Measurements from ENCODE around the gene ORC2.
"Not testable (repeated sequence)": the region's sequence is repeated elsewhere in the genome, so short reads cannot be mapped to it uniquely, and the experiment has no call there.

Gene ORC2

DNA sequence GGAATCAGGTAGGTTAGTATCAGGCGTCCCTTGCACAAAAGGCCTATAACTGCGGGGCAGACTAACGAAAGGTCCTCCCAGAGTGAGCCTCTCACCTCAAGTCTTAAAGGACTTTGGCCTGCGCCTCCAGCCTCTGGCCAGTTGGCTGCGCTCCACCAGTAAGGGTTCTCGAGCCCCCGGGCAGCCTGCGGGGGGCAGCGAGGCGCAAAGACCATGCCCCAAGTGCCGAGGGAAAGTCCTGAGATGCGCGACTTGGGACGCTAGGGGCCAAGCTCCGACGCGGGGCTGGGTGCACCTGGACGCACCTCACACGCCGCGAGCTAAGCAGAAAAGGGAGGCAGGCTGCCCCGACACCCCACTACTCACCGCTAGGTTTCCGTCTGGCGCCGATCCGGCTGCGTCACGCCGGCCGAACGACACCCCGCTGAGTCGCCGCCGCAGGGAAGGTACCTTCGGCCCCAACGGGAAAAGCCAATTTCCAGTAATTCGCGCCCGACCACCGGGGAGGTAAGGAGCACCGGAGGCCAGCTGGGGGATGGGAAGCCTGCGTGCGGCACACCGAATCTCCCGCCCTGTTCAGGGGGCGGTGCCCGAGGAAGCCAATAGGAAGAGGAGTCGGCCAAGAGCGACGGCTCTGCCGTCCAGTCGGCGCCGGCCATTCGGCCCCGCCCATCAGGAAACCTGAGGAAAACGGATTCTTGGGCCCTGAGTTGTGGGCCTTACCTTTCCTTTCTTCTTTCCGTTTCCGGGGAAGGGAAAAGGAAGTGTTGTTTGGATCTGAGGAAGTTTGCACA is at the start of gene ORC2:
Gene ORC2, minus strand, starts transcription at position 537 of the 794 bp plus-strand sequence. CDS start 5,537 bp downstream, outside the sequence.
- peak; percentile 82 to 87 for DNase-seq

GRCh38 chr2:201008296-201008829 is 44.9 kb upstream of the ORC2 start:
- no peak for DNase-seq

DNA sequence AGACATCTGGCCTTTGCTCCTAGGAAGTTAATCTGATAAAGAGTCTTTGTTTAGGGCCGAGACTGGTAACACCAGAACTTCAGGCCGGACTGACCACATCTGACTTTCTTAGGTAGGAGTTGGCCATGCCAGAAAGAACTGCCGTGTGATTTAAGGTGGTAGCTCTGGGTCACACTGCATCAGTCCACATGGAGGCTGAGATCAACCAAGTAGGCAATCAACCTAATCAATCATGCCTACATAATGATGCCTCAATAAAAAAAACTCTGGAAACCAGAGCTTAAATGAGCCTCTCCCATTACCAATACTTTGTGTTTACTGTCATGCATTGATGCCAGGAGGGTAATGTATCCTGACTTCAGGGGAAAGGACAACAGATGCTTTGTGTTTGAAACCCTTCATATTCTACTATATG is 44.1 kb upstream of the ORC2 start:
- DNase-seq, result no peak

GRCh38 chr2:201006704-201007103 is 43.2 kb upstream of the ORC2 start:
- no peak for DNase-seq

GRCh38 chr2:201004370-201004769 is 40.9 kb upstream of the ORC2 start:
- DNase-seq, result no peak

DNA sequence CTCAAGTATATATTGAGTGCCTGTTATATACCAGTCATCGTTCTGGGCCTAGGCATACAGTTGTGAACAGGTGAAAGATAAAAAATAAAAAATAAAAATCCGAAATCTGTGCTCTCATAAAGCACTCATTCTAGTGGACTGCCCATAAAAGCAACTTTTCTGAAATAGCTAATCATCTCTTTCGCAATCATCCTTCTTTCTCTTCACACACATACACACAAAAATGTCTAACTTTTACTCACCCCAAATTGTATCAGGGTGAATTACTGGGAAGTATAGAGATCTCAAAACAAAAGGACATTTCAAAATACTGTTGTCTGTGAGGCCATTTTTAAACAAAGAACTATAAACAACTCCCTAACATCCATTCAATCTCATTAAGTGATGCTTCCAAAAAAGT is 29.6 kb upstream of the ORC2 start:
- peak in 1 of 2 experiments; percentile 4 for DNase-seq

GRCh38 chr2:200987137-200987536 is 23.7 kb upstream of the ORC2 start:
- no peak for DNase-seq

DNA sequence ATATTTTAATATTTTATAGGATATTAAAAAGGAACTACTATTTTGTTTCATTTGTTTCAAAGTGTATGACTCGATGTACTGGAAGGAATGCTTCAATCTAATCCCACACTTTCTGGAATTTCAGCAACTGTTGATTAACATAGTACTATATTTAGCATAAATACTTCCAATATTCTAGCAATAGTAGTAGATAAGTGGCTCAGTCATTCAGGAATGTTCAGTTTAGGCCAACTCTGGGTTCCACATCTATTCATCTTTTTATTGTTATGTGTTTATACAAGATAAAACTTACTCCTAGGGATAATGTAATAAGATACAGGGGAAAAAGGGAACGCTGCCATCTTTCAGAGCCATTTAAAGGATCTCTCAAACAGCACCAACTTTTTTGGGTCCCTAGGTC is 22.3 kb upstream of the ORC2 start:
- DNase-seq, result no peak

DNA sequence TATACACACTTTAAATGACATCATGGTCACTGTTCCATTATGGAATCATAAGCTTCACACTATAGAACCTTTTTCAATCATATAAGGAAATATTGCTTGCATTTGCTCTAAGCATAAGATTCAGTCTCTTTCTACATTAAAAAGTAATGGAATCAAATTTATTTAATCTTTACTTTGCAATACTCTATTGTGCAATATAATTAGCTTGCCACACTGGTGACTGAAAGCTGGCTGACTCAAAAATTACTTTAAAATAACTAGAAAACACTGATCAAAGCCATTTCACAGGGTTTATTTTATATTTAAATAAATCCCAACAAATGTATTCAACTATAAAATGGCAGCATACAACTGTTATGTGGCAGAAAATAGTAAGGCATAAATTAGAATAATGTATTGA is 13.2 kb upstream of the ORC2 start:
- no peak for DNase-seq

DNA sequence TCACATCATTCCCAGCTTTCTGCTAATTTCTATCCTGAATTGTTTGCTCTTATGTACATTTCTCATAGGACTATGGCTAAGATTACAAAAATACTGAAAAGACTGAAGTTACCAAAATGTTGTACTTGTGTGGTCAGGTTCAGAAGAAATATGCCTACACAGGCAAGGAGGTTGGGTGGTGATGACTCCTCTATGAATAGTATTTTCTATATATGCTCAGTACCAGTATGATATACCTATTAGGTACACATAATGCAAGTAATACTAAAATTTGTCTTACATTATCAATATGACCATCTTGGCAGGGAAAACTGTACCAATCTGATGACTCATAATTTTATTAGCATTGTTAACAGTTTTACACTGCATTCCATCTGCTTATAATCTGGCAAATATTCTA is 12.2 kb upstream of the ORC2 start:
- no peak for DNase-seq

DNA sequence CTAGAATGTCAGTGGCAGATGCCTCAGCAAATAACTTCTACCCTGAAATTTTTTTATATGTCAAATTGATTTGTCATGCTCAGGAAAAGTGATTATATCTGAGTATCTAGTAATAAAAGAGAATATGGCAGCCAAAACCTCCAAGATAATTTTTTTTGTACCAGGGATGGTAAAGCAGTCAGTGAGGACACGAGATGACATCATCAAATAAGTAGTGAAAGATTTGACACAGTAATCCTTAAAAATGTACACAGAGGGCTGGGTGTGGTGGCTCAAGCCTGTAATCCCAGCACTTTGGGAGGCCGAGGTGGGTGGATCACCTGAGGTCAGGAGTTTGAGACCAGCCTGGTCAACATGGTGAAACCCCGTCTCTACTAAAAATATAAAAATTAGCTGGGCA is 6.6 kb upstream of the ORC2 start:
- not testable (repeated sequence) for DNase-seq

GRCh38 chr2:200968735-200969134 is 5.3 kb upstream of the ORC2 start:
- DNase-seq, result no peak

DNA sequence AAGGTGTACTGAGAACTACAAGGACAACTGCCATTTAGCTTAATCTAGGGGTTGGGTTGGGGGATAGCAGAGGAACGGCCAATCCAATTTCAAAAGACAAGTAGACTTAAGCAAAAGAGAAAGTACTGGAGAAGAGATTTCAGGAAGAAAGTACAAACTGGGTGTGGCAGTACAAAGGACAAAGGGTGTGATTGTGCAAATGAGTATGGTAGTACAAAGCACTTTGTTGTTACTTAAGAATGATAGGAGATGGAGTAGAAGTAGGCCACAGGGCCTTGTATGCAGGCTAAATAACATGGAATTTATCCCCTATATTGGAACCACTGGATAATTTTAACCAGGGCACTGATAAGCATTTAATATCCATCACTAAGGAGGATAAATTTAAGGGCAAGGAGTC is 4.7 kb upstream of the ORC2 start:
- DNase-seq, result no peak

DNA sequence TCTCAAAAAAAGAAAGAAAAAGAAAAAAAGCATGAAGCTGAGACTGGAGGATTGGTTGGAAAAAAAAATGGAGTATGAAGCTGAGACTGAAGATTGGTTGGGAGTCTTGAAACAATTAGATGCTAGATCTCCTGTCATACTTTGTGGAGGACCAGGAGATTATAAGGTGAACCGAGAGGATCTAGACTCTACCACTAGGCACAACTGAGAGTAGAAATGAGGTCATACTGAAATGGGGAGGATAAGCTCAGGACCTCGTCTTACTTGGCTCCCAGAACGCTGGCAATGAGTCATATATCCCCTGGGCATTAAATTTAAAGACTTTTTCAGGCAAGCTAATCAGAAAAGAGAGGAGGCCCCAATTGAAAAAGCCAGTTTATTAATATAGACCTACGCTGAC is 3.3 kb upstream of the ORC2 start:
- no peak for DNase-seq

DNA sequence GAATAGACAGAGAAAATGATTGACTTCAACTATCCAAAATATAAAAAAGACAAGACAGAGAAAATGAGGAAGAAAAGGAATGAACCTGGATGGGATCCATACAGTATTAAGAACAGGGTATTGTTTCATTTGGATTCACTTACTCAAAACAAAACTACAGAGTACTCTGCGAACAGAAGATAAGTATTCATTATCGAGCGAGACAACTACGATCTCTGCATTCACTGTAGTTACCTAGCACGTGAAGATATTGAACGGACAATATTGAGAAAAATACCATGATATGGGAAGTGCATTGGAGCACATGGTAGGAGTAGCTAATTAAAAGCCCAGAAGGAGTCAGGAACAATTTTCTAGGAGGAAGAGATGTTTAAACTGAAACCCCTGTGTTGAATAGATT is 1.0 kb upstream of the ORC2 start:
- no peak for DNase-seq

DNA sequence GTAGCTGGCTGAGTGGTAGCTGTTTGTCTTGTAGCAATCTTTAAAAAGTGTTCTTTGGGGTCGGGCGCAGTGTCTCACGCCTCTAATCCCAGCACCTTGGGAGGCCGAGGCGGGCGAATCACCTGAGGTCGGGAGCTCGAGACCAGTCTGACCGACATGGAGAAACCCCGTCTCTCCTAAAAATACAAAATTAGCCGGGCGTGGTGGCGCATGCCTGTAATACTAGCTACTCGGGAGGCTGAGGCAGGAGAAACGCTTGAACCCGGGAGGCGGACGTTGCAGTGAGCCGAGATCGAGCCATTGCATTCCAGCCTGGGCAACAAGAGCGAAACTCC is 425 bp upstream of the ORC2 start:
- DNase-seq, result not testable (repeated sequence)

DNA sequence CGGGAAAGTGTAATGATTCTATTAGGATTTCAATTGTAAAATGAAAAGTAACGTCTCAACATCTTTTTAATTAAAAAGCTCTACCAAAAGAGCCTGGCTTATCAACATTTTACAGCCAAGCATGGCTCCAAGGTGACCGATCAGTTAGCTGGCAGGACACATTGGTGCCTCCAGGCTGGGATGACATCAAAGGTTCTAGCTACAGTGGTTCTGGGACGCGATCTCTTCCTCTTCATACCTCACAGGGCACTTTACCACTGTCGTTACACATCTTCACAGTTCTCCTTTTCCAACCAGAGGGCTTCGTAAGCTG is 693 bp downstream of the ORC2 start:
- DNase-seq, result no peak

DNA sequence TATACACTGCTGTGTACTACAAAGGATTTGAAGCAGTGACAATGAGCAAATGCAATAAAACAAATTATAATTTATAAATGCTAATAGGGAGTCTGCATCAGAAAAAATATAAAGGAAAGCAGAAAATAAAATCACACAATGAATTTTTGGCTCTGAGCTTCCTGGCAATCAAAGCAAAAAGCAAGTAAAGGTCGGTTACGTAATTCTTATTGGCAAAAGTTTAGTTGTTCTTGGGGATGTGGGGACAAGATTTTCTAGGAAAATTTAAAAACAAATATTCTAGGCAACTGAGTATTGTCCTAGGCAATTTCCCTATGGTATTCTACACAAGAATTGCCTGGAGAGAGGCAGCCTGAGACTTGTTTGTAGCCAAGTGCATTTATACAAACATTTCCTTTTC is 1.8 kb downstream of the ORC2 start:
- no peak for DNase-seq

DNA sequence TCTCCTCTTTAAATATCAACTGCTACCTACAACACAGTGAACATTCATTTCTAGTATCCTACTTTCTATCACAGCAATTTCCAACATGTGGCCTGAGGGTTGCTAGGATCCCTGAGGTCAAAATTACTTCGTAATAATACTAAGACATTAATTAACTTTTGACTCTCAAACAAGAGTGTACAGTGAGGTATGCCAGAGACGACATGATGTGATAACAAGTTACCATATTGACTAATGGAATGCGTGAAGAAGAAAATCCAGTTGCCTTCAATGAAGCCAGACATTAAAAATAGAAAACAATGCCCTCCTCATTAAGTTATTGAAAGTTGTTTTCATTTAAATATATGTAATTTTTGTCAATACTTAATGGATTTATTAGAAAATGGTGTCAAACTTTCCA is 13.1 kb downstream of the ORC2 start:
- no peak for DNase-seq

DNA sequence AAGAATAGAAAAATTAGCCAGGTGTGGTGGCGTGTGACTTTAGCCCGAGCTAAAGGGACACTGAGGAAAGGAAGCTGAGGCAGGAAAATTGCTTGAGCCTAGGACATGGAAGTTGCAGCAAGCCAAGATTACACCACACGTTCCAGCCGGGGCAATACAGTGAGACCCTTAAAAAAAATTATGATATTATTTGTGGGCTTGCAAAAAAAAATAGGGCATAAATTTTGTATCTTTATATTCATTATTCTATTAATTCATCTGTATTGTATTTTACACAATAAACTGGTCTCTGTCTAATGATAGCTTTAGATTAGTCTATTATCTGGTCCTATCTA is 18.1 kb downstream of the ORC2 start:
- DNase-seq, result no peak

- DNase-seq, result no peak
Measured at GRCh38 chr2:200944467-200945394, 18.7 kb downstream of the ORC2 start.

- DNase-seq, result no peak
Measured at GRCh38 chr2:200943527-200944105, 19.8 kb downstream of the ORC2 start.

GRCh38 chr2:200939832-200940231 is 23.6 kb downstream of the ORC2 start:
- DNase-seq, result no peak
